K562 (cell line): Measurements from ENCODE around the gene PRR15.

Source experiments
- BCL6 ChIP-seq: fragments of 250-450 bp; sonication (Bioruptor Pico); IDR thresholded peaks from 2 replicates; pipeline ENCODE4 v1.4.0; 2020
- GATA2 ChIP-seq: sonication (generic); formaldehyde crosslinking; IDR thresholded peaks from 2 replicates; pipeline ENCODE4 v1.4.0; 2020; ENCODE audit warnings: mild to moderate bottlenecking, missing genetic modification reagents
- MAZ ChIP-seq, 2 experiments: fragments of 450-650 bp in 1 of 2; sonication (generic) in 1 of 2; formaldehyde crosslinking; IDR thresholded peaks in 1 of 2; conservative IDR thresholded peaks in 1 of 2; 2 replicates each; pipeline versions ENCODE4 v1.4.0 to v1.5.0; 2020; ENCODE audit warnings: mild to moderate bottlenecking in 1 of 2, missing genetic modification reagents in 1 of 2
- NFYB ChIP-seq: IDR thresholded peaks from 2 replicates; pipeline ENCODE4 v1.6.1; 2011; ENCODE audit warnings: mild to moderate bottlenecking, moderate library complexity; ENCODE audit not compliant: insufficient read length; ENCODE audit errors: extremely low read depth
- PHF21A ChIP-seq: fragments of 450-650 bp; IDR thresholded peaks from 2 replicates; pipeline ENCODE4 v1.6.1; 2017; ENCODE audit warnings: low read depth, borderline replicate concordance
- POLR2A ChIP-seq: fragments of 450-650 bp; conservative IDR thresholded peaks from 2 replicates; pipeline ENCODE4 v1.6.1; 2016
- SIN3A ChIP-seq, 2 experiments: fragments of 150-350 bp in 1 of 2; IDR thresholded peaks; 2 replicates each; pipeline ENCODE4 v1.6.1; 2011 to 2016; ENCODE audit warnings: borderline replicate concordance in 2 of 2, low read depth in 2 of 2, low read length in 2 of 2, mild to moderate bottlenecking in 2 of 2, moderate library complexity in 2 of 2; ENCODE audit not compliant: control insufficient read depth in 1 of 2
- SRF ChIP-seq, 2 experiments: fragments of 250-450, 450-650 bp in 1 of 2; sonication (Bioruptor Pico) in 1 of 2; sonication (generic) in 1 of 2; formaldehyde crosslinking; IDR thresholded peaks; 2 replicates each; pipeline versions ENCODE4 v1.5.0 to v1.5.1; 2020 to 2022; ENCODE audit warnings: mild to moderate bottlenecking in 1 of 2, missing genetic modification reagents in 1 of 2
- TAF1 ChIP-seq: IDR thresholded peaks from 2 replicates; pipeline ENCODE4 v1.6.1; 2011; ENCODE audit warnings: mild to moderate bottlenecking, low read length, moderate library complexity; ENCODE audit not compliant: insufficient read depth, control insufficient read depth, severe bottlenecking; ENCODE audit errors: extremely low read depth
- TF ChIP-seq, protein P1 (sequence below): sonication (generic); formaldehyde crosslinking; IDR thresholded peaks from 2 replicates; pipeline ENCODE4 v1.8.0; 2022; ENCODE audit warnings: mild to moderate bottlenecking, missing genetic modification reagents
- TF ChIP-seq, protein P2 (sequence below), 3 experiments: IDR thresholded peaks in 2 of 3; conservative IDR thresholded peaks in 1 of 3; 2 replicates each; pipeline ENCODE4 v1.5.1; 2011 to 2012; ENCODE audit warnings: low read length in 3 of 3, mild to moderate bottlenecking in 3 of 3, control low read depth in 2 of 3, improper control_type of control experiment in 1 of 3, inconsistent platforms in 1 of 3, low read depth in 1 of 3, mixed read lengths in 1 of 3, moderate library complexity in 1 of 3; ENCODE audit not compliant: insufficient read depth in 2 of 3
- TF ChIP-seq, protein P3 (sequence below), 2 experiments: fragments of 450-650 bp; formaldehyde crosslinking in 1 of 2; IDR thresholded peaks; 2 replicates each; pipeline versions ENCODE4 v1.4.0 to v1.6.1; 2014 to 2020; ENCODE audit warnings: mild to moderate bottlenecking in 2 of 2, borderline replicate concordance in 1 of 2, low read depth in 1 of 2

DNA sequence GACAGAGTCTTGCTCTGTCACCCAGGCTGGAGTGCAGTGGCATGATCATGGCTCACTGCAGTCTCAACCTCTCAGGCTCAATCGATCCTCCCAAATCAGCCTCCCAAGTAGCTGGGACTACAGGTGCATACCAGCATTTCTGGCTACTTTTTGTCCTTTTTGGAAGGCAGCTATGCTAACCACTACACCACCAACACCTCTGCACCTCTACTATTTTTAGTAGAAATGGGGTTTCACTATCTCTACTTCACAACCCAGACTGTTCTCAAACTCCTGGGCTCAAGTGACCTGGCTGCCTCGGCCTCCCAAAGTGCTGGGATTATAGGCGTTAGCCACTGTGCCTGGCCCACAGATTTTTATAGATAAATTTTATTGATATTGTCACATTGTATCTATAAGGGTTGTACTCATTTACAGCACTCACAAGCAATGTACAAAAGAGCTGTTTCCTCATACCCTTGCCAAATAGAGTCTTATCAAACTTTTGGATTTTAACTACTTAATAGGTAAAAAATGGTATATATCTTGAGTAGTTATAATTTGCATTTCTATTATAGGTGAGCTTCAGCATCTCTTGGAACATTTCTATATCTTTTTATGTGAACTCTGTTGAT lies 23.7 kb downstream of the PRR15 start:
- TF ChIP-seq NFYB (no peak), TAF1 (no peak), POLR2A (no peak), BCL6 (no peak), PHF21A (no peak), SIN3A (IDR thresholded peaks at IDR 0.05; ENCODE audit: borderline replicate concordance in 2 of 2, control insufficient read depth in 1 of 2, low read depth in 2 of 2, low read length in 2 of 2) (no peak), GATA2 (CRISPR knock-in tag) (no peak), SRF (CRISPR knock-in tag; IDR thresholded peaks at IDR 0.05) (no peak), MAZ (CRISPR knock-in tag; conservative IDR thresholded peaks at IDR 0.05 in 1 of 2, IDR thresholded peaks at IDR 0.05 in 1 of 2) (no peak)
- TF ChIP-seq, protein P1, sequence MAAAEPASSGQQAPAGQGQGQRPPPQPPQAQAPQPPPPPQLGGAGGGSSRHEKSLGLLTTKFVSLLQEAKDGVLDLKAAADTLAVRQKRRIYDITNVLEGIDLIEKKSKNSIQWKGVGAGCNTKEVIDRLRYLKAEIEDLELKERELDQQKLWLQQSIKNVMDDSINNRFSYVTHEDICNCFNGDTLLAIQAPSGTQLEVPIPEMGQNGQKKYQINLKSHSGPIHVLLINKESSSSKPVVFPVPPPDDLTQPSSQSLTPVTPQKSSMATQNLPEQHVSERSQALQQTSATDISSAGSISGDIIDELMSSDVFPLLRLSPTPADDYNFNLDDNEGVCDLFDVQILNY (CRISPR knock-in tag), result no peak
- TF ChIP-seq, protein P2, sequence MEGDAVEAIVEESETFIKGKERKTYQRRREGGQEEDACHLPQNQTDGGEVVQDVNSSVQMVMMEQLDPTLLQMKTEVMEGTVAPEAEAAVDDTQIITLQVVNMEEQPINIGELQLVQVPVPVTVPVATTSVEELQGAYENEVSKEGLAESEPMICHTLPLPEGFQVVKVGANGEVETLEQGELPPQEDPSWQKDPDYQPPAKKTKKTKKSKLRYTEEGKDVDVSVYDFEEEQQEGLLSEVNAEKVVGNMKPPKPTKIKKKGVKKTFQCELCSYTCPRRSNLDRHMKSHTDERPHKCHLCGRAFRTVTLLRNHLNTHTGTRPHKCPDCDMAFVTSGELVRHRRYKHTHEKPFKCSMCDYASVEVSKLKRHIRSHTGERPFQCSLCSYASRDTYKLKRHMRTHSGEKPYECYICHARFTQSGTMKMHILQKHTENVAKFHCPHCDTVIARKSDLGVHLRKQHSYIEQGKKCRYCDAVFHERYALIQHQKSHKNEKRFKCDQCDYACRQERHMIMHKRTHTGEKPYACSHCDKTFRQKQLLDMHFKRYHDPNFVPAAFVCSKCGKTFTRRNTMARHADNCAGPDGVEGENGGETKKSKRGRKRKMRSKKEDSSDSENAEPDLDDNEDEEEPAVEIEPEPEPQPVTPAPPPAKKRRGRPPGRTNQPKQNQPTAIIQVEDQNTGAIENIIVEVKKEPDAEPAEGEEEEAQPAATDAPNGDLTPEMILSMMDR (IDR thresholded peaks at IDR 0.05 in 2 of 3, conservative IDR thresholded peaks at IDR 0.05 in 1 of 3; ENCODE audit: insufficient read depth in 2 of 3, low read depth in 1 of 3, low read length in 3 of 3), result no peak
- TF ChIP-seq, protein P3, sequence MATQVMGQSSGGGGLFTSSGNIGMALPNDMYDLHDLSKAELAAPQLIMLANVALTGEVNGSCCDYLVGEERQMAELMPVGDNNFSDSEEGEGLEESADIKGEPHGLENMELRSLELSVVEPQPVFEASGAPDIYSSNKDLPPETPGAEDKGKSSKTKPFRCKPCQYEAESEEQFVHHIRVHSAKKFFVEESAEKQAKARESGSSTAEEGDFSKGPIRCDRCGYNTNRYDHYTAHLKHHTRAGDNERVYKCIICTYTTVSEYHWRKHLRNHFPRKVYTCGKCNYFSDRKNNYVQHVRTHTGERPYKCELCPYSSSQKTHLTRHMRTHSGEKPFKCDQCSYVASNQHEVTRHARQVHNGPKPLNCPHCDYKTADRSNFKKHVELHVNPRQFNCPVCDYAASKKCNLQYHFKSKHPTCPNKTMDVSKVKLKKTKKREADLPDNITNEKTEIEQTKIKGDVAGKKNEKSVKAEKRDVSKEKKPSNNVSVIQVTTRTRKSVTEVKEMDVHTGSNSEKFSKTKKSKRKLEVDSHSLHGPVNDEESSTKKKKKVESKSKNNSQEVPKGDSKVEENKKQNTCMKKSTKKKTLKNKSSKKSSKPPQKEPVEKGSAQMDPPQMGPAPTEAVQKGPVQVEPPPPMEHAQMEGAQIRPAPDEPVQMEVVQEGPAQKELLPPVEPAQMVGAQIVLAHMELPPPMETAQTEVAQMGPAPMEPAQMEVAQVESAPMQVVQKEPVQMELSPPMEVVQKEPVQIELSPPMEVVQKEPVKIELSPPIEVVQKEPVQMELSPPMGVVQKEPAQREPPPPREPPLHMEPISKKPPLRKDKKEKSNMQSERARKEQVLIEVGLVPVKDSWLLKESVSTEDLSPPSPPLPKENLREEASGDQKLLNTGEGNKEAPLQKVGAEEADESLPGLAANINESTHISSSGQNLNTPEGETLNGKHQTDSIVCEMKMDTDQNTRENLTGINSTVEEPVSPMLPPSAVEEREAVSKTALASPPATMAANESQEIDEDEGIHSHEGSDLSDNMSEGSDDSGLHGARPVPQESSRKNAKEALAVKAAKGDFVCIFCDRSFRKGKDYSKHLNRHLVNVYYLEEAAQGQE (IDR thresholded peaks at IDR 0.05; ENCODE audit: borderline replicate concordance), result no peak
- TF ChIP-seq, protein P3 (CRISPR knock-in tag; IDR thresholded peaks at IDR 0.05; ENCODE audit: low read depth), result no peak
